K562 (cell line): ENCODE measurements around the gene COPS4.

ENCODE experiments used
- CC2D1A ChIP-seq: fragments of 450-650 bp; IDR thresholded peaks from 2 replicates; pipeline ENCODE4 v1.6.1; 2017; ENCODE audit warnings: mild to moderate bottlenecking
- CGGBP1 ChIP-seq: fragments of 250-450 bp; sonication (Bioruptor Pico); IDR thresholded peaks from 2 replicates; pipeline ENCODE4 v1.9.0; 2021; ENCODE audit warnings: mild to moderate bottlenecking
- EZH2 ChIP-seq: IDR thresholded peaks from 2 replicates; pipeline ENCODE4 v1.6.1; 2012; ENCODE audit warnings: low read depth, mild to moderate bottlenecking, inconsistent platforms, low read length, borderline replicate concordance
- GABPA ChIP-seq: fragments of 200-800 bp; sonication (Bioruptor generic); conservative IDR thresholded peaks from 2 replicates; pipeline ENCODE4 v1.6.1; 2016; ENCODE audit warnings: low read depth, missing genetic modification characterization, missing compliant biosample characterization
- NEUROD1 ChIP-seq: fragments of 150-350 bp; IDR thresholded peaks from 2 replicates; pipeline ENCODE4 v1.6.1; 2014; ENCODE audit warnings: borderline replicate concordance, low read length, low read depth; ENCODE audit not compliant: partially characterized antibody
- RFX5 ChIP-seq: IDR thresholded peaks from 2 replicates; pipeline ENCODE4 v1.6.1; 2011; ENCODE audit warnings: low read depth, mild to moderate bottlenecking, improper control_type of control experiment, low read length
- ZC3H4 ChIP-seq: sonication (generic); formaldehyde crosslinking; IDR thresholded peaks from 2 replicates; pipeline ENCODE4 v1.9.0; 2021; ENCODE audit warnings: missing genetic modification reagents, borderline replicate concordance
- TF ChIP-seq, protein P1 (sequence below): fragments of 200-600 bp; sonication (generic); IDR thresholded peaks from one replicate; pipeline ENCODE4 v1.6.1; 2012; ENCODE audit warnings: mild to moderate bottlenecking, low read depth, low read length, inconsistent platforms
- TF ChIP-seq, protein P2 (sequence below), 2 experiments: fragments of 450-650 bp in 1 of 2; sonication (generic) in 1 of 2; formaldehyde crosslinking in 1 of 2; IDR thresholded peaks in 1 of 2; conservative IDR thresholded peaks in 1 of 2; 2 replicates each; pipeline versions ENCODE4 v1.6.1 to v1.8.1; 2016 to 2023; ENCODE audit warnings: mild to moderate bottlenecking in 2 of 2, moderate library complexity in 2 of 2, inconsistent platforms in 1 of 2, missing genetic modification reagents in 1 of 2
- TF ChIP-seq, protein P3 (sequence below): fragments of 250-450 bp; sonication (Bioruptor Pico); IDR thresholded peaks from 2 replicates; pipeline ENCODE4 v1.8.0; 2021; ENCODE audit warnings: mild to moderate bottlenecking, moderate library complexity

DNA sequence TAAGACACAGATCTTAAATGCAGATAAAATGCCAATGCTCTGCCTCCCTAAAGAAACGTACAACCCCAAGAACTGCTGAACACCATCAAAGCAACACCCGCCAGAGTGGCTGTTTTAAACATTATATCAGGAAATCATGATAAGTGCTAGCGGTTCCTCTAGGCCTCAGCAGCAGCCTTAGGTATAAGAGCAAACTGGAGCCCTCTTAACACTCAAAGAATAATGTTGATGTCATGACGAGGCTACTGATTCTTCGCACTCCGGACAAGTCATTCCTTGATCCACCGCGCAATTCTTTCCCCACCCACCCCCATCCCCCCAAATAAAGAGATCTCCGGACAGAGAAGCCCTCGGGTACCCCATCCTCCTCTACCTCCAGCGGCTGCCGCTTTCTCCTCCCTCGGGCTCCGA is 24.9 kb upstream of the COPS4 start:
- TF ChIP-seq, protein P1, sequence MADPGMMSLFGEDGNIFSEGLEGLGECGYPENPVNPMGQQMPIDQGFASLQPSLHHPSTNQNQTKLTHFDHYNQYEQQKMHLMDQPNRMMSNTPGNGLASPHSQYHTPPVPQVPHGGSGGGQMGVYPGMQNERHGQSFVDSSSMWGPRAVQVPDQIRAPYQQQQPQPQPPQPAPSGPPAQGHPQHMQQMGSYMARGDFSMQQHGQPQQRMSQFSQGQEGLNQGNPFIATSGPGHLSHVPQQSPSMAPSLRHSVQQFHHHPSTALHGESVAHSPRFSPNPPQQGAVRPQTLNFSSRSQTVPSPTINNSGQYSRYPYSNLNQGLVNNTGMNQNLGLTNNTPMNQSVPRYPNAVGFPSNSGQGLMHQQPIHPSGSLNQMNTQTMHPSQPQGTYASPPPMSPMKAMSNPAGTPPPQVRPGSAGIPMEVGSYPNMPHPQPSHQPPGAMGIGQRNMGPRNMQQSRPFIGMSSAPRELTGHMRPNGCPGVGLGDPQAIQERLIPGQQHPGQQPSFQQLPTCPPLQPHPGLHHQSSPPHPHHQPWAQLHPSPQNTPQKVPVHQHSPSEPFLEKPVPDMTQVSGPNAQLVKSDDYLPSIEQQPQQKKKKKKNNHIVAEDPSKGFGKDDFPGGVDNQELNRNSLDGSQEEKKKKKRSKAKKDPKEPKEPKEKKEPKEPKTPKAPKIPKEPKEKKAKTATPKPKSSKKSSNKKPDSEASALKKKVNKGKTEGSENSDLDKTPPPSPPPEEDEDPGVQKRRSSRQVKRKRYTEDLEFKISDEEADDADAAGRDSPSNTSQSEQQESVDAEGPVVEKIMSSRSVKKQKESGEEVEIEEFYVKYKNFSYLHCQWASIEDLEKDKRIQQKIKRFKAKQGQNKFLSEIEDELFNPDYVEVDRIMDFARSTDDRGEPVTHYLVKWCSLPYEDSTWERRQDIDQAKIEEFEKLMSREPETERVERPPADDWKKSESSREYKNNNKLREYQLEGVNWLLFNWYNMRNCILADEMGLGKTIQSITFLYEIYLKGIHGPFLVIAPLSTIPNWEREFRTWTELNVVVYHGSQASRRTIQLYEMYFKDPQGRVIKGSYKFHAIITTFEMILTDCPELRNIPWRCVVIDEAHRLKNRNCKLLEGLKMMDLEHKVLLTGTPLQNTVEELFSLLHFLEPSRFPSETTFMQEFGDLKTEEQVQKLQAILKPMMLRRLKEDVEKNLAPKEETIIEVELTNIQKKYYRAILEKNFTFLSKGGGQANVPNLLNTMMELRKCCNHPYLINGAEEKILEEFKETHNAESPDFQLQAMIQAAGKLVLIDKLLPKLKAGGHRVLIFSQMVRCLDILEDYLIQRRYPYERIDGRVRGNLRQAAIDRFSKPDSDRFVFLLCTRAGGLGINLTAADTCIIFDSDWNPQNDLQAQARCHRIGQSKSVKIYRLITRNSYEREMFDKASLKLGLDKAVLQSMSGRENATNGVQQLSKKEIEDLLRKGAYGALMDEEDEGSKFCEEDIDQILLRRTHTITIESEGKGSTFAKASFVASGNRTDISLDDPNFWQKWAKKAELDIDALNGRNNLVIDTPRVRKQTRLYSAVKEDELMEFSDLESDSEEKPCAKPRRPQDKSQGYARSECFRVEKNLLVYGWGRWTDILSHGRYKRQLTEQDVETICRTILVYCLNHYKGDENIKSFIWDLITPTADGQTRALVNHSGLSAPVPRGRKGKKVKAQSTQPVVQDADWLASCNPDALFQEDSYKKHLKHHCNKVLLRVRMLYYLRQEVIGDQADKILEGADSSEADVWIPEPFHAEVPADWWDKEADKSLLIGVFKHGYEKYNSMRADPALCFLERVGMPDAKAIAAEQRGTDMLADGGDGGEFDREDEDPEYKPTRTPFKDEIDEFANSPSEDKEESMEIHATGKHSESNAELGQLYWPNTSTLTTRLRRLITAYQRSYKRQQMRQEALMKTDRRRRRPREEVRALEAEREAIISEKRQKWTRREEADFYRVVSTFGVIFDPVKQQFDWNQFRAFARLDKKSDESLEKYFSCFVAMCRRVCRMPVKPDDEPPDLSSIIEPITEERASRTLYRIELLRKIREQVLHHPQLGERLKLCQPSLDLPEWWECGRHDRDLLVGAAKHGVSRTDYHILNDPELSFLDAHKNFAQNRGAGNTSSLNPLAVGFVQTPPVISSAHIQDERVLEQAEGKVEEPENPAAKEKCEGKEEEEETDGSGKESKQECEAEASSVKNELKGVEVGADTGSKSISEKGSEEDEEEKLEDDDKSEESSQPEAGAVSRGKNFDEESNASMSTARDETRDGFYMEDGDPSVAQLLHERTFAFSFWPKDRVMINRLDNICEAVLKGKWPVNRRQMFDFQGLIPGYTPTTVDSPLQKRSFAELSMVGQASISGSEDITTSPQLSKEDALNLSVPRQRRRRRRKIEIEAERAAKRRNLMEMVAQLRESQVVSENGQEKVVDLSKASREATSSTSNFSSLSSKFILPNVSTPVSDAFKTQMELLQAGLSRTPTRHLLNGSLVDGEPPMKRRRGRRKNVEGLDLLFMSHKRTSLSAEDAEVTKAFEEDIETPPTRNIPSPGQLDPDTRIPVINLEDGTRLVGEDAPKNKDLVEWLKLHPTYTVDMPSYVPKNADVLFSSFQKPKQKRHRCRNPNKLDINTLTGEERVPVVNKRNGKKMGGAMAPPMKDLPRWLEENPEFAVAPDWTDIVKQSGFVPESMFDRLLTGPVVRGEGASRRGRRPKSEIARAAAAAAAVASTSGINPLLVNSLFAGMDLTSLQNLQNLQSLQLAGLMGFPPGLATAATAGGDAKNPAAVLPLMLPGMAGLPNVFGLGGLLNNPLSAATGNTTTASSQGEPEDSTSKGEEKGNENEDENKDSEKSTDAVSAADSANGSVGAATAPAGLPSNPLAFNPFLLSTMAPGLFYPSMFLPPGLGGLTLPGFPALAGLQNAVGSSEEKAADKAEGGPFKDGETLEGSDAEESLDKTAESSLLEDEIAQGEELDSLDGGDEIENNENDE: no peak
- no peak for TF ChIP-seq NEUROD1
- TF ChIP-seq CGGBP1: no peak
- no peak for TF ChIP-seq RFX5
- TF ChIP-seq, protein P2, sequence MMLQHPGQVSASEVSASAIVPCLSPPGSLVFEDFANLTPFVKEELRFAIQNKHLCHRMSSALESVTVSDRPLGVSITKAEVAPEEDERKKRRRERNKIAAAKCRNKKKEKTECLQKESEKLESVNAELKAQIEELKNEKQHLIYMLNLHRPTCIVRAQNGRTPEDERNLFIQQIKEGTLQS (IDR thresholded peaks at IDR 0.05): no peak
- TF ChIP-seq, protein P2 (CRISPR knock-in tag; conservative IDR thresholded peaks at IDR 0.05): no peak
- TF ChIP-seq GABPA (tag): no peak
- no peak for TF ChIP-seq CC2D1A
- TF ChIP-seq, protein P3, sequence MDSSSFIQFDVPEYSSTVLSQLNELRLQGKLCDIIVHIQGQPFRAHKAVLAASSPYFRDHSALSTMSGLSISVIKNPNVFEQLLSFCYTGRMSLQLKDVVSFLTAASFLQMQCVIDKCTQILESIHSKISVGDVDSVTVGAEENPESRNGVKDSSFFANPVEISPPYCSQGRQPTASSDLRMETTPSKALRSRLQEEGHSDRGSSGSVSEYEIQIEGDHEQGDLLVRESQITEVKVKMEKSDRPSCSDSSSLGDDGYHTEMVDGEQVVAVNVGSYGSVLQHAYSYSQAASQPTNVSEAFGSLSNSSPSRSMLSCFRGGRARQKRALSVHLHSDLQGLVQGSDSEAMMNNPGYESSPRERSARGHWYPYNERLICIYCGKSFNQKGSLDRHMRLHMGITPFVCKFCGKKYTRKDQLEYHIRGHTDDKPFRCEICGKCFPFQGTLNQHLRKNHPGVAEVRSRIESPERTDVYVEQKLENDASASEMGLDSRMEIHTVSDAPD (CRISPR knock-in tag): no peak
- no peak for TF ChIP-seq EZH2
- no peak for TF ChIP-seq ZC3H4
